ENCODE data around the gene ABCG2.

DNA sequence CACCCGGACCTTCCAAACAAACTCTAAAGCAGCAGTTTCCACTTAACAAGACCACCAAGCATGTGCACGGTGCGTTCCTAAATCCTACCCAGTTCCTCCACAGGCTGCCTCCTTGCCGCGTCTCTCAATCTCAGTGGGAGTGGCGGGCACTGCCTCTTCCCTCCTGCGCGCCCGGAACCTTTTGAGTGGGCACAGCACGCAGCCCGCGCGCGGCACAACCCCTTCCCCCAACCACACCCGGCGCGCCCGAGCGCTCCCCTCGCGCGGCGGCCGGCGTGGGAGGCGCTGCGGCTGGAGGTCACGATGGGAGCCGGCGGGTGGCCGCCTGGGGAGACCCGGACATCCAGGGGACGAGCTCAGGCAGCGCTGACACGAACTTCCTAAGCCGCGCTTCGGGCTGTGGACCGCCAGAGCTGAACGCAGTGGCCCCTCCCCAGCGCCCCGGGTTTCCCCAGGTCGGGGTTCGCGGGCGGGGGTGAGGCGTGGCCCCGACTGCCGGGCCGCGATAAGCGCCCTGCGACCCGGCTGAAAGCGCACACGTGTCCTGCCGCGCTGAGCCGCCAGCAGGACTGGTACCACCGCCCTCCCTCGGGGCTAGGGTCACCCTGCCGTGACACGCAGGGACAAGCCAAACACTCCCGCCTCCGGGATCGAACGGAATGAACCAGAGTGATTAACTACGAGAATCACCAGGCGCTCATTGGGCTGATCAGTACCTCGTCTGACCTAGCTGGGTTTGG, at the start of gene ABCG2:
- TF ChIP-seq, protein P1, sequence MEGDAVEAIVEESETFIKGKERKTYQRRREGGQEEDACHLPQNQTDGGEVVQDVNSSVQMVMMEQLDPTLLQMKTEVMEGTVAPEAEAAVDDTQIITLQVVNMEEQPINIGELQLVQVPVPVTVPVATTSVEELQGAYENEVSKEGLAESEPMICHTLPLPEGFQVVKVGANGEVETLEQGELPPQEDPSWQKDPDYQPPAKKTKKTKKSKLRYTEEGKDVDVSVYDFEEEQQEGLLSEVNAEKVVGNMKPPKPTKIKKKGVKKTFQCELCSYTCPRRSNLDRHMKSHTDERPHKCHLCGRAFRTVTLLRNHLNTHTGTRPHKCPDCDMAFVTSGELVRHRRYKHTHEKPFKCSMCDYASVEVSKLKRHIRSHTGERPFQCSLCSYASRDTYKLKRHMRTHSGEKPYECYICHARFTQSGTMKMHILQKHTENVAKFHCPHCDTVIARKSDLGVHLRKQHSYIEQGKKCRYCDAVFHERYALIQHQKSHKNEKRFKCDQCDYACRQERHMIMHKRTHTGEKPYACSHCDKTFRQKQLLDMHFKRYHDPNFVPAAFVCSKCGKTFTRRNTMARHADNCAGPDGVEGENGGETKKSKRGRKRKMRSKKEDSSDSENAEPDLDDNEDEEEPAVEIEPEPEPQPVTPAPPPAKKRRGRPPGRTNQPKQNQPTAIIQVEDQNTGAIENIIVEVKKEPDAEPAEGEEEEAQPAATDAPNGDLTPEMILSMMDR (optimal IDR thresholded peaks at IDR 0.05 in 1 of 3, IDR thresholded peaks at IDR 0.05 in 1 of 3, conservative IDR thresholded peaks at IDR 0.05 in 1 of 3; ENCODE audit: extremely low read depth in 1 of 3, insufficient read depth in 2 of 3, low read length in 3 of 3), result no peak
- TF ChIP-seq EZH2 (IDR thresholded peaks at IDR 0.05; ENCODE audit: low read length), result no peak

Data from keratinocyte (primary cell).